AG04450 (cell line): ENCODE results near the gene CYTH2. TPM values are rescaled to one million over a fixed set of nuclear protein-coding genes. Genes with fewer than 3 reads are reported as not detected.
A peak's percentile ranks its signal among the peaks of the same experiment; 100 is the strongest.

Experiments used
- CTCF ChIA-PET: fragments of 300-600, 350-600 bp; formaldehyde crosslinking; extraction: SDS; loops from one replicate; lab custom pipeline; 2022; ENCODE audit warnings: antibody characterized with exemption, inconsistent platforms; lab: Charles Lee
- POLR2A ChIA-PET: fragments of 350-600 bp; formaldehyde crosslinking; extraction: SDS; loops from one replicate; lab custom pipeline; 2021; ENCODE audit warnings: antibody characterized with exemption, inconsistent platforms; lab: Yijun Ruan, JAX
- DNase-seq: peaks from one replicate; pipeline ENCODE4 v3.0.0-alpha.2; 2011; ENCODE audit warnings: low read depth, low spot score
- H3K27ac ChIP-seq: one replicate; pipeline ENCODE4 v1.5.1; 2012; ENCODE audit warnings: low read depth, low read length, control low read depth
- H3K27me3 ChIP-seq: one replicate; pipeline ENCODE4 v1.6.0; 2012; ENCODE audit warnings: low read length; ENCODE audit not compliant: control insufficient read depth, insufficient read depth
- H3K4me3 ChIP-seq: 2 replicates; pipeline ENCODE4 v1.5.1; 2011; ENCODE audit warnings: mild to moderate bottlenecking, low read depth, low read length, control low read depth
- H3K9me3 ChIP-seq: 2 replicates; pipeline ENCODE4 v1.5.1; 2012; ENCODE audit warnings: low read length; ENCODE audit not compliant: control insufficient read depth, insufficient read depth
- polyA plus RNA-seq: library from polyadenylated mRNA; depleted of rRNA; stranded (reverse); fragments of >200 nt; gene quantifications from 2 replicates; pipeline ENCODE4 v1.2.3, GENCODE V29; 2011
- TF ChIP-seq, protein P1 (sequence below): IDR thresholded peaks from 2 replicates; pipeline ENCODE4 v1.5.1; 2011; ENCODE audit warnings: low read depth, low read length, control low read depth, inconsistent platforms

CYTH2 gene
- polyA plus RNA-seq, 1 experiment, result 29.3 TPM

DNA sequence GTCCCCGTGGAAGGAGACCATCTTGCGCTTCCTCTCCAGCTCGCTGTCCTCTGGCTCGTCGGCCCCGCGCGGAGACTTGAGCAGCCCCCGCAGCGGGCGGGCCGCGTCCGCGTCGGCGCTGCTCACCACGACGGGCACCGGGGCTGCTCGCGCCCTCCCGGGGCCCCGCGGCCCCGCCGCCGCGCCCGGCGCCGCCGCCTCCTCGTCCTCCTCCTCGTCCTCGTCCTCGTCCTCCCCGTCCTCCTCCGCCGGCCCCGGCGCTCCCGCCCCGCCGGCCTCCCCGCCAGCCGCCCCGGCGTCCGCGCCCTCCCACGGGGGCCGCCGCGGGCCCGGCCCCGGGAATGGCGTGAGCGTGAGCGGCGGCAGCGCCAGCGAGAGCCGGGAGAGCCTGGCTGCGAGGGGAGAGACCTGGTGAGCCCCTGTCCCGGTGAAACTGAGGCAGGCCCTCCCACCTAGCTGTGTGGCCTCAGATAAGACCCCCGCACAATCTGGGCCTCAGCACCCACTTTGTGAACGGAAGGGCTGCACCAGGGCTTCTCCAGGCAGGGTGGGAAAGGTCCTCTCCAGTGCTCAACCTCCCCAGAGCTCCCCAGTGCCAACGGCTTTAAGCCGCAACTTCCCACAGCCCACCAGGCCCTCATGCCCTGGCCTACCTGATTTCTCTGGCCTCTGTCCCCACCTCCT is 24.7 kb downstream of the CYTH2 start:
- Histone ChIP-seq H3K27ac (no peak overlapping the region), H3K27me3 (peaks cover 7% of the 10 kb centered on the region), H3K4me3 (peak overlapping the region; percentile 69), H3K9me3 (peaks cover 4% of the 10 kb centered on the region; the same call in 1 of the 2 replicates)
- POLR2A ChIA-PET, result interaction anchor here (0.5 to 1.5 kb wide), 6 partner anchors 18 to 125 kb away, joined by 3 to 11 read pairs (median 5); partner anchors contain the start of genes RPL18 and SPHK2
- CTCF ChIA-PET, result interaction anchor here (0.6 to 4.3 kb wide), 5 partner anchors 12 to 95 kb away, joined by 3 to 24 read pairs (median 7); no protein-coding TSS in a partner anchor
- no peak for DNase-seq
- TF ChIP-seq, protein P1, sequence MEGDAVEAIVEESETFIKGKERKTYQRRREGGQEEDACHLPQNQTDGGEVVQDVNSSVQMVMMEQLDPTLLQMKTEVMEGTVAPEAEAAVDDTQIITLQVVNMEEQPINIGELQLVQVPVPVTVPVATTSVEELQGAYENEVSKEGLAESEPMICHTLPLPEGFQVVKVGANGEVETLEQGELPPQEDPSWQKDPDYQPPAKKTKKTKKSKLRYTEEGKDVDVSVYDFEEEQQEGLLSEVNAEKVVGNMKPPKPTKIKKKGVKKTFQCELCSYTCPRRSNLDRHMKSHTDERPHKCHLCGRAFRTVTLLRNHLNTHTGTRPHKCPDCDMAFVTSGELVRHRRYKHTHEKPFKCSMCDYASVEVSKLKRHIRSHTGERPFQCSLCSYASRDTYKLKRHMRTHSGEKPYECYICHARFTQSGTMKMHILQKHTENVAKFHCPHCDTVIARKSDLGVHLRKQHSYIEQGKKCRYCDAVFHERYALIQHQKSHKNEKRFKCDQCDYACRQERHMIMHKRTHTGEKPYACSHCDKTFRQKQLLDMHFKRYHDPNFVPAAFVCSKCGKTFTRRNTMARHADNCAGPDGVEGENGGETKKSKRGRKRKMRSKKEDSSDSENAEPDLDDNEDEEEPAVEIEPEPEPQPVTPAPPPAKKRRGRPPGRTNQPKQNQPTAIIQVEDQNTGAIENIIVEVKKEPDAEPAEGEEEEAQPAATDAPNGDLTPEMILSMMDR, result no peak

DNA sequence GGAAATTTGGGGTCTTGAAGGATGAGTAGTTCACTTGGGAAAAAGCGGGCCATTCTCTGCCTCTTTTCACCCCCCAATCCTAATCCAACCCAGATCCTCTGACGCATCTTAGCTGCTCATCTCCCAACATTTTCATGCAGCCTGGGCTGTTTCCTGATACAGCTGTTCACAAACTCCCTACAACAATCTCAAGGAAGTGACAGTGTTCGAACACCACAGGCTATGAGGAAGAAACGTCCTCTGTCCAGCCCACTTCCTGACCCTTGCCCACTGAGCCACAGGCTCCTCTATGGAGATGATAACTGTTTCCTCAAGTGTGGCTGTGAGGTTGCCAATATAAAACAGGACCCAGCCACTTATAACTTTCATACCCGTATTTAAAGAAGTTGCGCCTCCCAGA is 26.2 kb downstream of the CYTH2 start:
- no peak for DNase-seq
- TF ChIP-seq, protein P1, result no peak
- H3K27me3 ChIP-seq, result peaks cover 20% of the 10 kb centered on the region
- ChIA-PET POLR2A (no interaction called here), CTCF (interaction anchor here (0.6 to 4.3 kb wide), 4 partner anchors 9 to 89 kb away, joined by 3 to 24 read pairs (median 3); no protein-coding TSS in a partner anchor)
- H3K9me3 ChIP-seq, result peaks cover 4% of the 10 kb centered on the region; the same call in 1 of the 2 replicates
- H3K4me3 ChIP-seq, result no peak overlapping the region
- no peak overlapping the region for H3K27ac ChIP-seq

DNA sequence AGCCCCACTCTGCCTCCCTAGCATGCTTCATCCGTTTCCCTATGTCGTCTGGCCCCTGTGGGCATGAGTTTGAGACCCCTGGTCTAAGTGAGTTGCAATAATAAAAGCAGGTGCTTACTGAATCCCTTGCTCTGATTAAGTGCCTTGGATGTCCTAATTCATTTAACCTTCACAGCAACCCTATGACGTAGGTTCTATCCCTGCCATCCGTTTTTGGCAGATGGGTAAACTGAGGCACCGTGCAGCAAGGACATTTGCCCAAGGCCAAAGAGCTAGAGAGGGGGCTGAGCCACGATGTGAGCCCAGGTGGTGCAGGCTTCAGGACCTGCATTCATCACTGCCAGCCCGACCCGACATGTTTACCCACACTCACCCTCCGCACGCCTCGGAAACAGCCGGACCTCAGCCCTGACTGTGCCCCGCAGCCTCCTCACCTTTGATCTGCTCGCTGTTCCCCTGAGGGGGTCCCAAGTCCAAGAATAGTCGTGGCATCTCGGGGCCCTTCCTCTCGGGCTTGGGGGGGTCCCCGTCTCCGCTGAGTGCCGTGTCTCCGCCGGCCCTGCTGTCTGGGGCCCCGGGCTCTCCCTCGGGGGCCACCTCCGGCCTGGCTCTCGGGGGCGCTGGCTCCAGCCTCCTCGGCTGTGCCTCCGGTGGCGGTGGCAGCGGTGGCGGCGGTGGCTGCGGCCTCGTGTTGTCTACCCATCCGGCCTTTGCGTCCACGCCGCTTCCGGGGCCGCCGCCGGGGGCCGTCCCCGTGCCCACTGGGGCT is 28.0 kb downstream of the CYTH2 start:
- Histone ChIP-seq H3K9me3 (peaks cover 10% of the 10 kb centered on the region; the same call in 1 of the 2 replicates), H3K27me3 (peaks cover 32% of the 10 kb centered on the region), H3K27ac (no peak overlapping the region), H3K4me3 (no peak overlapping the region)
- POLR2A ChIA-PET, result no interaction called here
- TF ChIP-seq, protein P1, result no peak
- DNase-seq, result no peak
- CTCF ChIA-PET, result interaction anchor here (0.9 kb wide), 1 partner anchor 92 kb away, joined by 3 read pairs; no protein-coding TSS in a partner anchor

DNA sequence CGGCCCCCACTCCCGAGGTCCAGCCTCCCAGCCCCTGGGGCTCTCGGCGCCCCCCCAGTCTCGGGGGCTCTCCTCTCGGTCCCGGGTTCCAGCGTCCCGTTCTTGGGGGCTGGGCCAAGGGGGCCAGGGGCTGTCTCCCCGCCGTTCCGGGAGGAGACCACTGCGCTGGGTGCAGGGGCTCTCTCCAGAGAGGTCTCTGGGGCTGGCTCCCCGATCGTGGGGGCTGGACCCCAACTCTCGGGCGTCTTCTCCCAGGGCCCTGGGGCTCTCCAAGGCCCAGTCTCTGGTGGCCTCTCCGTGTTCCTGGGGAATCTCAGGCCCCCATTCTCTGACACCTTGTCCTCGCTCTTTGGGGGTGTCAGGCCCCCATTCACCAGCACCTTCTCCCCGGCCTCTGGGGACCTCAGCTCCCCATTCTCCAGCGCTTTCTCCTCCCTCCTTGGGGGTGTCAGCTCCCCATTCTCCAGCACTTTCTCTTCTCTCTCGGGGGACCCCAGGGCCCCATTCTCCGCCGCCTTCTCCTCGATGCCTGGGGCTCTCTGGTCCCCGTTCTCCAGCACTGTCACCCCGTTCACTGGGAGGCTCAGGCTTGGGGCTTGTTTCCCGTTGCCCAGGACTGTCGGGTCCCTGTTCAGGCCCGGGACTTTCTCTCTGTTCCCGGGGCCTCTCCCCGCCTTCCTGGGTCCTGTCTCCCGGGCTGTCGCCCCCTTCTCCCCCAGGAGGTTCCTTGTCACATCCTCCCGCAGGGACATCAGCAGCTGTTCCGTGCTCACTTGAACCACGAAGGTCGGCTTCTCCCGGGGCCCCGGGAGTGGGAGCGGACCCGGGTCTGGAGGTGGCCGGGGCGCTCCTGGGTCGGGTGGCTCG is 28.8 kb downstream of the CYTH2 start:
- Histone ChIP-seq H3K9me3 (peaks cover 6% of the 10 kb centered on the region; the same call in 1 of the 2 replicates), H3K4me3 (no peak overlapping the region), H3K27ac (no peak overlapping the region), H3K27me3 (peaks cover 35% of the 10 kb centered on the region)
- ChIA-PET POLR2A (no interaction called here), CTCF (interaction anchor here (0.9 kb wide), 1 partner anchor 91 kb away, joined by 3 read pairs; no protein-coding TSS in a partner anchor)
- TF ChIP-seq, protein P1, result no peak
- DNase-seq, result no peak
